GM21737 (cell line): ENCODE results near the gene ABCC3.

Experiments
- ATAC-seq: cut with Tn5 transposase; IDR thresholded peaks from one replicate; pipeline ENCODE4 v1.9.1; 2021; ENCODE audit warnings: mild to moderate bottlenecking, moderate library complexity; ENCODE audit not compliant: unreplicated experiment

The ABCC3 gene

GRCh38 chr17:50626037-50626574 is 8.6 kb upstream of the ABCC3 start:
- ATAC-seq = no peak

DNA sequence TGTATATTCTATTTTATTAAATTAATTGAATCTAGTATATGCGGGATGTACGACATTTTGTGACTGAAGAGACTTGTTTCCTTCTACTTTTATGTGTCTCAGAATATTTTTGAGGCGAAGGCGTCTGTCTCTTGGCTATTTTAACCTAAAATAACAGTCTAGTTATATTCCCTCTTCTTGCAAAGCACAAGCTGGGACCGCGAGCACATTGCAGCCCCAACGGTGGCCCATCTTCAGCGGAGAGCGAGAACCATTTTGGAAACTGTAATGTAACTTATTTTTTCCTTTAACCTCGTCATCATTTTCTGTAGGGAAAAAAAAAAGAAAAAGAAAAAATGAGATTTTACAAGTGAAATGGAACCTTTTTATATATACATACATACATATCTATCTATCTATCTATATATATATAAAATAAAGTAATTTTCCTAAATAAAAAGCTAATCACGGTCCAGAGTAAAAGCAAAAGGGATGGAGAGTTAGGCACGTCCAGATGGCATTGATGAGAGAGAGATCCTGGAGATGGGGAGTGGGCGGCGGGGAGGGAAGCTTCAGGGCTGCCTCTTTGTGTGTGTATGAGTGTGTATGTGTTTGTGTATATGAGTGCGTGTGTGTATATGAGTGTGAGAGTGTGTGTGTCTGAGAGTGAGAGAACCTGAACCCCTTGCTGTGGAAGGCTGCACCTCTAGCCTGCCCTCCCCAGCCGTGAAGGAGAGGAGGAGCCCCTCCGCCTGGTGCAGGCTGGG is 7.5 kb upstream of the ABCC3 start:
- no peak for ATAC-seq

DNA sequence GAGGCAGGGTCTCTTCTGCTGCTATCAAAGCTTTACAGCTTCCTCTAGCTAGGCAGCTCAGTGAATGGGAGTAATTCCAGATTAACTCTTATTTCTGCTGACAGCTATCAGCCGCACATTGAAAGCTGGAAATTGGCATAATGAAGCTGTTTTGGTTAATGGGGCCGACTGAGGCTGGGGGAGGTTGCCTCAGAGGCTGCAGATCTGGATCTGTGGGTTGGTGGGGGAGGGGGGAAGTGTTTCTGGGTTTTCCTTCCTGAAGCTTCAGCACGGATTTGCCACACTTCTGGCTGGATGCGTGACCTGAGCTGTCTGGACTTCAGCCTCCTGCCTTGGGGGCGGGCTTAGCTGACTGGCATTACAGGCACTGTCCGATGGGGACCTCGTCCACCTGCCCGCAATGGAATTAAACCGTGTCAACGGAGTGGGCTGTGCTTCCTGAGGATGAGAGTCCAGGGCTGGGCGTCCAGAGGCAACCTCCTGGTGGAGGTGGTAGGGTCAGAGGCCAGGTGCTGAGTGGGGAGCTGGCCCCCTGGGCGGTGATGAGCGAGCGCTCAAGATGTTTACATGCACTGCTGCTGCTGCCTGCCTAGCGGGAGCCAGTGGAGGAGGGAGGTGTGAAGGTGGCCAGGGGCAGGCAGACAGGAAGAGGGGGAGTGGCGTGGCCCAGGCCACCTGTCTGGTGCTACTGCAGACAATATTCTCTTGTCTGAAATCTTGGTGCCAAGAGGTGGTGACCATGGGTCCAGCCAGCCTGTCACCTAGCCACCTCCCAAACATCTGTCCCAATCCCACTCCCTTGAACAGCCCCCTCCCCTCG is 6.7 kb upstream of the ABCC3 start:
- no peak for ATAC-seq

DNA sequence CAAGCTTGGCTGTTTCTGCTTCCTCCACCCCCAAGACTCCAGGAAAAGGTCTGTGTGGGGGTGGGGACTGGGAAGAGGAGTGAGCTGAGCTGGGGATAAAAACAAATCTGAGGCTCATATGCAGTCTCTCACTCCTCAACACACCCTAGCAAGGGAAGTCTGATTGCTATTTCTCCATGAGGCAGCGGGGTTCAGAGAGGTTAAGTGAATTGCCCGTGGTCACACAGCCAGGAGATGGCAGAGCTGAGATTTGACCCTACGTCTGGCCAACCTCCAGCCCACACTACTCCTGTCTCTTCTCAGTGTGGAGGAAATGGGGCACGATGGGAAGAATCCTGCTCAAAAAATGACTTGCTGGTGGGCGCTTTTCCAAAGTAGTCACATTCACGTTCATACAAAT is 4.8 kb upstream of the ABCC3 start:
- no peak for ATAC-seq

DNA sequence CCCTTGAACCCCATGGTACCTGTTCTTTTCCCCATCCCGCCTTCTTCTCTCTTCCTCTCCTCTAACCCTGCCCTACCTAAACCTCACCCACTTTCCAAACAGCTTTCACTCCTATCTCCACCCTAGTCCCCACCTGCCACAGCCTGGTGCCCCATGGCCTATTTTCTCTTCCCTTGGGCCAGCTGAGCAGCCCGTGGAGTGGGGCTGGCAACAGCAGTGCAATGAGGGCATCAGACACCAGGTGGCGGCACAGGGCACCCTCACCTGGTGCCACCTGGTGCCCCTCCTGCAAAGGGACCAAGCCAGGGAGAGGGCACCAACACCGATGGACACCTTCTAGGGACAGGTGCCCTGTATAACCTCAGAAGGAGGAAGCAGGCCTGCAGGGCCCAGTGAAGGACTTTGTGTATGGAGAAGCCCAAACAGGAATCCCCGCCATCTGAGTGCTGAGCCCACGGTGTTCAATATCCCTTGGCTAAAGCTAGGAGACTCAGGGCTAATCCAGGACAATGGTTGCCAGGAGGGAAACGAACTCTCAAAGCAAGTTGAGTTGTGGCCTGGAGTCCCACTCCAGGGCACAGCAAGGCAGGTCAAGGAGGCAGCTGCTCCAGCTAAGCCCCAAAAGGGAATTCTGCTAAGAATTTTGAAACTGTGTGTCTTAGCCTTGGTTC is 4.0 kb upstream of the ABCC3 start:
- no peak for ATAC-seq

GRCh38 chr17:50631195-50631907 is 3.3 kb upstream of the ABCC3 start:
- ATAC-seq = no peak

DNA sequence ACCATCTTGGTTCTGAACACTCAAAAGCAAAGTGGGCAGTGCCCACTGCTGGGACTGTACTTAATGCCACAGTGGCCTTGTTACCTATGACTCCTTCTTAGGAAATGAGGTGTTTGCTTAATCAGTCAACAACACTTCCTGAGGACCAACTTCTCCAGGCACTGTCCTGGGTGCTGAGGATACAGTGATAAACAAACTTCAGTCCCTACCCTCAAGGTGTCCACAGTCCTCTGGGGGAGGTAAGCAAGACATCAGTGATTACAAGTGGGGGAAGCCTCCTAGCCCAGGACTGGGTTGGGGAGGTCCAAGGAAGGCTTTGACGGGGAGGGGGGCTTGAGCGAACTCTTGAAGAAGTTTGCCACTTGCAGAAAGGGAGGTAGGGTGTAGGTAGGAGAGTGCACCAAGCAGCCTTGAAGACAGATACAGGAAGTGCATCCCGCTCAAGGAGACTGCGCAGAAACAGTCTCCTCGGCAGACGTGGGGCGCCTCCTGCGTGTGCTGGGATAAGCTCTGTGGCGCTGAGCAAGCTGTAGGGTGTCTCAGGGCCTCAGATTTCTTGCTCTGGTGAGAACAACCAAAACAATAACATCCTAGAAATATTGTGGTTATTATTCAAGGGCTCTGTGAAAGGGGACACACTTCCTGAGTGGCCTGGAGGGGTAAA is 2.6 kb upstream of the ABCC3 start:
- ATAC-seq = no peak

GRCh38 chr17:50632637-50633036 is 2.0 kb upstream of the ABCC3 start:
- no peak for ATAC-seq

- ATAC-seq = no peak
Observed at GRCh38 chr17:50633683-50634082, 998 bp upstream of the ABCC3 start.

GRCh38 chr17:50634915-50635731 is 442 bp downstream of the ABCC3 start:
- no peak for ATAC-seq

DNA sequence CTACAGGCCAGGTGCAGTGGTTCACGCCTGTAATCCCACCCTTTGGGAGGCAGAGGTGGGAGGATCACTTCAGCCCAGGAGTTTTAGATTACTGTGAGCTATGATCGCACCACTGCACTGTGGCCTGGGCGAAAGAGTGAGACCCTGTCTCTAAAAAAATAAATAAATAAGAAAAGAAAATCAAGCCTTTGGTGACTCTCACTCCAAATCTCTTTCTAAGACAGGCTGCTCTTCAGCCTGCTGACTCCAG is 976 bp downstream of the ABCC3 start:
- no peak for ATAC-seq

GRCh38 chr17:50635982-50636803 is 1.5 kb downstream of the ABCC3 start:
- no peak for ATAC-seq

DNA sequence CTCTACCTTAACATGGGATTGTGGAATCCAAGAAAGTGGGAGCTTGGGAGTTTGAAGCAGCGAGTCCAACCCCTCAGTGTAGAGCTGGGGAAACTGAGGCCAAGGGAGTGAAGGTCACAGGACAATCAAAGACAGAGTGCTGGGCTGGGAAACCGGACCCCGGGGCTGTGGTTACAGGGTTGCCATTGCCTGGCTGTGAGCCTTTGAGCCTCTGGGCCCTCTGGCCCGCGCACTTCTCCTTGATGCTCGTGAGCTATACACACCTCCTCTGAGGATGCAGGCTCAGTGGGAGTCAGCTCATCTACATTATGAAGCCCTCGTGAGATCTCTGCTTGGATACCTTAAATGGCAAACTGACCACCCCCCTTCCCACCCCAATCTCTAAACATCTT is 2.1 kb downstream of the ABCC3 start:
- ATAC-seq = no peak

- no peak for ATAC-seq
Observed at GRCh38 chr17:50637829-50638605, 3.3 kb downstream of the ABCC3 start.

DNA sequence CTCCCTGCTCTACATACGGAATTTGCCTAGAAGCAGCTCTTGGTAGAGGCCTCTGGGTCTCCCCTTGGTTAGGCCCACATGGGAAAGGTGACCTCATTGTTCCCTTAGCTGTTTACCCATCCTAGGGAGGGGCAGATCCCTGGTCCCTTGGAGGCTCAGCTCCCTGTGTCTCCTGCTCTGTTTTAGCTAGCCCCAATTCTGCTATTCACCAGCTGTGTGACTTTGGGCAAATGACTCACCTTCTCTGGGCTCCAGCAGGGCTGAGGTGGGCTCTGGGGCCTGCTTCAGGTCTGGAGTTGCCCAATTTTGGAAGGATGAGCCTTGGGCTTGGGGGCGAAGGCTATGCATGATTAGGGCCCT is 3.9 kb downstream of the ABCC3 start:
- ATAC-seq = no peak

DNA sequence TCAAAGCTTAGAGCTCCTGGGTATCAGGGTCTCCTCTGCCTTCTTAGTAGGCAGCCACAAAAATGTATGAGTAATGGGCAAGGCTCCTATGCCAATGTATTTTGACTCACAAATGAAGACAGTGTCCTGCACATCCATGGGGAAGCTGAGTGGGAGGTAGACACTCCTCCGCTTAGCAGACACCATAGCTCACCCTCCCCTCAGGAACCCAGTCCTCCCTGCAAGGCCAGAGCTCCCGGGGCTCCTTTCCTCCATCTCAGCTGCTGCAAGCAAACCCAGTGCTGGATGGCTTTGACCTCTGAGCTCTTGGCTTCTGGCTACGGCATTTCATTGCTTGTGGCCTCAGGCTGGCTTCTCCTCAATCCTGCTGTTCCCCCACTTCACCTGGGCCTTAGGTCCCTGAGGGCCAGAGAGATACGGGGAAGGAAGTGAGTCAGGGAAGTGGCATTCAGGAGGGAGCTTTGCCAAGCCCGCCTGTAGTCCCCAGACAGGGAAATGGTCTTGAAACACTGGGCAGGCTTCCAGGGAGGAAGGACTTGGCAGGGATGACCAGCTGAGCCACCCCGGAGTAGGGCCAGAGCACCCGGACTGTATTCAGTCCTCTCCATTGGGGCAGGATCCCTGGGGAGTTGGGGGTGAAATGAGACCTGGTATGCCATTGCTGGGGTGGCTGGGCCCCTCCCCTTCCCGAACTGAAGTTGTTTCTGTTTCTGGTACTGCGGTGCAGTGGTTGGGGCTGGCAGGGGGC is 4.5 kb downstream of the ABCC3 start:
- ATAC-seq = no peak

DNA sequence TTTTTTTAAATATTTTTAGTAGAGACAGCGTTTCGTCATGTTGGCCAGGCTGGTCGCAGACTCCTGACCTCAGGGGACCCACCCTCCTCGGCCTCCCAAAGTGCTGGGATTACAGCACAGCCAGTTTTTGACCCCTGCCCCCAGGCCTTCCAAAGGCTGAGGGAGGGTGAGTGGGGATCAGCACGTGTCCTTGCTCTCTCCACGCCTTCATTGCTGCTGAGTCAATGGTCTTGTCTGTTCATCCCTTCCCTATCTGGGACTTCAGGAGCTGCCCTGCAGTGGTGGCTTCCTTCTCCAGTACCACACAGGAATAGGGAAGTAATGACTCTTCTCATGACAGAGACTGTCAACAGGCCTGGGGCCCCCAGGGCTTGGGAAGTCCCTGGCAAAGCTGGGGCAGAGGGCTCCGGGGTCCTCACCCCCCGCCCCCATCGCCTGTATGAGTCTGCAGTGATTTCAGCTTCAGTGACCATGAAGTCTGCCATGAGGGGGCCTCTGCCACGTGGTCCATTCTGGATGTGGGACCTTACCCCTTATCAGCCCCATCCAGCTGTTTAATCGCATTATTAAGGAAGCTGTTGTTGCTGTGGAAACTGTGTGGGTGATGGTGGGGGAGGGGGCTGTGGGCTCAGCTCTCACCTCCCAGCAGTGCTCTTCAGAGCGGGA is 6.1 kb downstream of the ABCC3 start:
- ATAC-seq = no peak
